ENCODE data around the gene GNMT. TPM values are rescaled to one million over a fixed set of nuclear protein-coding genes. Genes with fewer than 3 reads are reported as not detected.

The GNMT gene
- total and polyA plus RNA-seq, 10 of the 15 experiments (the other 5 are each of a cell fraction or from before 2014, with no cell fraction given) = 0.27 to 1.1 (median 0.39) TPM

DNA sequence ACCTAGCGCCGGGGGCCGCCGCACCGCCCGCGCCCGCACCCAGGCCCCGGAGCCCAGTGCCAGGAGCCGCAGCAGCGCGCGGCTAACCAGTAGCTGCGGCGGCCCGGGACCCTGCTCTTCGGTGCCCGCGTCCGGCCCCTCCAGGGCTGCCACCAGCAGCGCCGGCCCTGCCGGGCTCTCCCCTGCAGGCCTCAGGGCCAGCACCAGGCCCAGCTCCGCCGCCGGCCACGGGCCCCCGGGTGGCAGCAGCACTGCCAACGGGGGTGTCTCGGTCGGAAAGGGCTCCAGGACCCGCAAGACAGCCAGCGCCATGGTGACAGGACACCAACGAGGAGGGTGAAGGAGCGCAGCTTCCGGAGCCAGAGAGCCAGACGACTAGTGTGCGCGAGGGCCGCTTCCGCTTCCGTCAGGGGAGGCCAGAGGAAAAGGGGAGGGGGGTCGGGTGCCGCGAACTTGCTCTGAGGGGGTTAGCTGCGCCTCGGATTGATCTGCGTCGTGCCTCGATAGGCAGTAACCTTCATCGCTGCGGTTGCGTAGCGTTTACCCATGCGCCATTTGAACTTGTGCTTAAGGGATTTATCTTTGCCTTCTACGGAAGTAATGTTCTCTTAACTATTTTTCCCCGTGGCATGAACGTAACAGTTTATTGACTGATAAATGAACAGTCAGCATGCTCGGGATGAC is 18.4 kb downstream of the GNMT start, which contains the start of gene PEX6 (continued):
- TF ChIP-seq, protein P1, sequence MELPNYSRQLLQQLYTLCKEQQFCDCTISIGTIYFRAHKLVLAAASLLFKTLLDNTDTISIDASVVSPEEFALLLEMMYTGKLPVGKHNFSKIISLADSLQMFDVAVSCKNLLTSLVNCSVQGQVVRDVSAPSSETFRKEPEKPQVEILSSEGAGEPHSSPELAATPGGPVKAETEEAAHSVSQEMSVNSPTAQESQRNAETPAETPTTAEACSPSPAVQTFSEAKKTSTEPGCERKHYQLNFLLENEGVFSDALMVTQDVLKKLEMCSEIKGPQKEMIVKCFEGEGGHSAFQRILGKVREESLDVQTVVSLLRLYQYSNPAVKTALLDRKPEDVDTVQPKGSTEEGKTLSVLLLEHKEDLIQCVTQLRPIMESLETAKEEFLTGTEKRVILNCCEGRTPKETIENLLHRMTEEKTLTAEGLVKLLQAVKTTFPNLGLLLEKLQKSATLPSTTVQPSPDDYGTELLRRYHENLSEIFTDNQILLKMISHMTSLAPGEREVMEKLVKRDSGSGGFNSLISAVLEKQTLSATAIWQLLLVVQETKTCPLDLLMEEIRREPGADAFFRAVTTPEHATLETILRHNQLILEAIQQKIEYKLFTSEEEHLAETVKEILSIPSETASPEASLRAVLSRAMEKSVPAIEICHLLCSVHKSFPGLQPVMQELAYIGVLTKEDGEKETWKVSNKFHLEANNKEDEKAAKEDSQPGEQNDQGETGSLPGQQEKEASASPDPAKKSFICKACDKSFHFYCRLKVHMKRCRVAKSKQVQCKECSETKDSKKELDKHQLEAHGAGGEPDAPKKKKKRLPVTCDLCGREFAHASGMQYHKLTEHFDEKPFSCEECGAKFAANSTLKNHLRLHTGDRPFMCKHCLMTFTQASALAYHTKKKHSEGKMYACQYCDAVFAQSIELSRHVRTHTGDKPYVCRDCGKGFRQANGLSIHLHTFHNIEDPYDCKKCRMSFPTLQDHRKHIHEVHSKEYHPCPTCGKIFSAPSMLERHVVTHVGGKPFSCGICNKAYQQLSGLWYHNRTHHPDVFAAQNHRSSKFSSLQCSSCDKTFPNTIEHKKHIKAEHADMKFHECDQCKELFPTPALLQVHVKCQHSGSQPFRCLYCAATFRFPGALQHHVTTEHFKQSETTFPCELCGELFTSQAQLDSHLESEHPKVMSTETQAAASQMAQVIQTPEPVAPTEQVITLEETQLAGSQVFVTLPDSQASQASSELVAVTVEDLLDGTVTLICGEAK (IDR thresholded peaks at IDR 0.05; ENCODE audit: borderline replicate concordance) = peak; percentile 91
- no peak for TF ChIP-seq ZSCAN29 (IDR thresholded peaks at IDR 0.05)
- 0 out of 2 replicates have a peak, but pooled peaks have one; percentile 1 for TF ChIP-seq BACH1 (IDR thresholded peaks at IDR 0.05; ENCODE audit: borderline replicate concordance)
- TF ChIP-seq MYB (IDR thresholded peaks at IDR 0.05; ENCODE audit: borderline replicate concordance, low read depth, low read length) = no peak
- TF ChIP-seq RB1 (IDR thresholded peaks at IDR 0.05; ENCODE audit: borderline replicate concordance) = no peak
- TF ChIP-seq, protein P2, sequence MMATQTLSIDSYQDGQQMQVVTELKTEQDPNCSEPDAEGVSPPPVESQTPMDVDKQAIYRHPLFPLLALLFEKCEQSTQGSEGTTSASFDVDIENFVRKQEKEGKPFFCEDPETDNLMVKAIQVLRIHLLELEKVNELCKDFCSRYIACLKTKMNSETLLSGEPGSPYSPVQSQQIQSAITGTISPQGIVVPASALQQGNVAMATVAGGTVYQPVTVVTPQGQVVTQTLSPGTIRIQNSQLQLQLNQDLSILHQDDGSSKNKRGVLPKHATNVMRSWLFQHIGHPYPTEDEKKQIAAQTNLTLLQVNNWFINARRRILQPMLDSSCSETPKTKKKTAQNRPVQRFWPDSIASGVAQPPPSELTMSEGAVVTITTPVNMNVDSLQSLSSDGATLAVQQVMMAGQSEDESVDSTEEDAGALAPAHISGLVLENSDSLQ (IDR thresholded peaks at IDR 0.05) = peak; percentile 48
- peak; percentile 73 for TF ChIP-seq IKZF1 (conservative IDR thresholded peaks at IDR 0.05)
- TF ChIP-seq, protein P3, sequence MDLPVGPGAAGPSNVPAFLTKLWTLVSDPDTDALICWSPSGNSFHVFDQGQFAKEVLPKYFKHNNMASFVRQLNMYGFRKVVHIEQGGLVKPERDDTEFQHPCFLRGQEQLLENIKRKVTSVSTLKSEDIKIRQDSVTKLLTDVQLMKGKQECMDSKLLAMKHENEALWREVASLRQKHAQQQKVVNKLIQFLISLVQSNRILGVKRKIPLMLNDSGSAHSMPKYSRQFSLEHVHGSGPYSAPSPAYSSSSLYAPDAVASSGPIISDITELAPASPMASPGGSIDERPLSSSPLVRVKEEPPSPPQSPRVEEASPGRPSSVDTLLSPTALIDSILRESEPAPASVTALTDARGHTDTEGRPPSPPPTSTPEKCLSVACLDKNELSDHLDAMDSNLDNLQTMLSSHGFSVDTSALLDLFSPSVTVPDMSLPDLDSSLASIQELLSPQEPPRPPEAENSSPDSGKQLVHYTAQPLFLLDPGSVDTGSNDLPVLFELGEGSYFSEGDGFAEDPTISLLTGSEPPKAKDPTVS (IDR thresholded peaks at IDR 0.05; ENCODE audit: low read depth, low read length) = no peak
- TF ChIP-seq CBX5 (IDR thresholded peaks at IDR 0.05; ENCODE audit: low read depth) = 0 out of 2 replicates have a peak, but pooled peaks have one; percentile 37
- TF ChIP-seq FOS (IDR thresholded peaks at IDR 0.05; ENCODE audit: borderline replicate concordance, extremely low read depth, insufficient read length) = no peak
- no peak for TF ChIP-seq TARDBP (IDR thresholded peaks at IDR 0.05; ENCODE audit: borderline replicate concordance)
- TF ChIP-seq, protein P4, sequence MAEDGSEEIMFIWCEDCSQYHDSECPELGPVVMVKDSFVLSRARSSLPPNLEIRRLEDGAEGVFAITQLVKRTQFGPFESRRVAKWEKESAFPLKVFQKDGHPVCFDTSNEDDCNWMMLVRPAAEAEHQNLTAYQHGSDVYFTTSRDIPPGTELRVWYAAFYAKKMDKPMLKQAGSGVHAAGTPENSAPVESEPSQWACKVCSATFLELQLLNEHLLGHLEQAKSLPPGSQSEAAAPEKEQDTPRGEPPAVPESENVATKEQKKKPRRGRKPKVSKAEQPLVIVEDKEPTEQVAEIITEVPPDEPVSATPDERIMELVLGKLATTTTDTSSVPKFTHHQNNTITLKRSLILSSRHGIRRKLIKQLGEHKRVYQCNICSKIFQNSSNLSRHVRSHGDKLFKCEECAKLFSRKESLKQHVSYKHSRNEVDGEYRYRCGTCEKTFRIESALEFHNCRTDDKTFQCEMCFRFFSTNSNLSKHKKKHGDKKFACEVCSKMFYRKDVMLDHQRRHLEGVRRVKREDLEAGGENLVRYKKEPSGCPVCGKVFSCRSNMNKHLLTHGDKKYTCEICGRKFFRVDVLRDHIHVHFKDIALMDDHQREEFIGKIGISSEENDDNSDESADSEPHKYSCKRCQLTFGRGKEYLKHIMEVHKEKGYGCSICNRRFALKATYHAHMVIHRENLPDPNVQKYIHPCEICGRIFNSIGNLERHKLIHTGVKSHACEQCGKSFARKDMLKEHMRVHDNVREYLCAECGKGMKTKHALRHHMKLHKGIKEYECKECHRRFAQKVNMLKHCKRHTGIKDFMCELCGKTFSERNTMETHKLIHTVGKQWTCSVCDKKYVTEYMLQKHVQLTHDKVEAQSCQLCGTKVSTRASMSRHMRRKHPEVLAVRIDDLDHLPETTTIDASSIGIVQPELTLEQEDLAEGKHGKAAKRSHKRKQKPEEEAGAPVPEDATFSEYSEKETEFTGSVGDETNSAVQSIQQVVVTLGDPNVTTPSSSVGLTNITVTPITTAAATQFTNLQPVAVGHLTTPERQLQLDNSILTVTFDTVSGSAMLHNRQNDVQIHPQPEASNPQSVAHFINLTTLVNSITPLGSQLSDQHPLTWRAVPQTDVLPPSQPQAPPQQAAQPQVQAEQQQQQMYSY (CRISPR knock-in tag; IDR thresholded peaks at IDR 0.05) = no peak
- TF ChIP-seq ZNF622 (IDR thresholded peaks at IDR 0.05) = no peak
- TF ChIP-seq TCF12 (IDR thresholded peaks at IDR 0.05; ENCODE audit: low read depth, low read length) = peak; percentile 20; the same call in 1 of the 2 replicates
- no peak; the same call in 1 of the 2 replicates for TF ChIP-seq ZNF207 (IDR thresholded peaks at IDR 0.05; ENCODE audit: borderline replicate concordance)
- TF ChIP-seq CEBPB (IDR thresholded peaks at IDR 0.05; ENCODE audit: borderline replicate concordance in 1 of 2, low read depth in 2 of 2, low read length in 2 of 2) = no peak
- 0 out of 2 replicates have a peak, but pooled peaks have one; percentile 32 for TF ChIP-seq STAT1 (conservative IDR thresholded peaks at IDR 0.05)
- peak; percentile 95 for TF ChIP-seq PML (IDR thresholded peaks at IDR 0.05; ENCODE audit: low read length)
- peak; percentile 25 for TF ChIP-seq SIX5 (IDR thresholded peaks at IDR 0.05; ENCODE audit: low read depth, low read length, severe bottlenecking)
- no peak for TF ChIP-seq SREBF1 (IDR thresholded peaks at IDR 0.05; ENCODE audit: low read length)
- no peak for TF ChIP-seq MTA3 (IDR thresholded peaks at IDR 0.05; ENCODE audit: borderline replicate concordance, low read length)
